ENCODE data around the gene ZDHHC7.

The ZDHHC7 gene

DNA sequence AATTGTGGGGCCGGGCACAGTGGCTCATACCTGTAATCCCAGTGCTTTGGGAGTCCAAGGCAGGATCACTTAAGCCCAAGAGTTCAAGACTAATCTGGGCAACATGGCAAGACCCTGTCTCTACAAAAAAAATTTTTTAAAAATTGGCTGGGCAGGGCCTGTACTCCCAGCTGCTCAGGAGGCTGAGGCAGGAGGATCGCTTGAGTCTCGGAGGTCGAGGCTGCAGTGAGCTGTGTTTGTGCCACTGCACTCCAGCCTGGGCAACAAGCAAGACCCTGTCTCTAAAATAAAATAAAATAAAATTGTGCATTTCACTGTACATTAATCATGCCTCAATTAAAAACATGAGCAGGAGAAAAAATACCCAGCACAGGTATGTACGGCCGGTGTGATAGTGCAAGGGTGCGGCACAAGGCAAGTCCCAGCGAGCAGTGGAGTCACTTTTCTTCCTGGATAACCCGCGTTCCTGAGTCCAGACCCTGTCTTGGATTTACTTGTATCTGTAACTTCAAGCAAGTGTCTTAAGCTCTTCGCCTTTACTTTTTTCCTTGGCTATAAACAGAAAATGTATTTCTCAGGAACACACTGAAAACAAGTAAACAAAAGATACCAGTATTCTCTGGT, 11.4 kb downstream of the ZDHHC7 start:
- no peak overlapping the region; the same call in 1 of the 2 replicates for H3K27ac ChIP-seq

DNA sequence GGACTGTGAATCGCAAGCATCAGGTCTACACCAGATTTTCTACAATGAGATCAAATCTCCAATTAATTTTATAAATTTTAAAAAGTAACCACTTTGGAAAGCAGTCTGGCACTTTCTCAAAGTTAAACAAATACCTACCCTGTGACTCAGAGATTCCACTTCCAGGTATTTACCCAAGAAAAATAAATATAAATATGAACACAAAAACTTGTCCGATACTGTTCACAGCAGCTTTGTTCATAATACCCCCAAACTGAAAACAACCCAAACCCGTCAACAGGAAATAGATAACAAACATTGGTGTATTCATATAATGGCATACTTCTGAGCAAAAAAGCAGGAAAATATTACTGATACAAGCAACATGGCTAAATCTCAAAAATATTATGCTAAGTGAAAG, 12.1 kb downstream of the ZDHHC7 start:
- TF ChIP-seq CTCF (conservative IDR thresholded peaks at IDR 0.05) = no peak
- H3K27ac ChIP-seq = no peak overlapping the region

More for the DNA sequence above, 11.4 kb downstream of the ZDHHC7 start:
- TF ChIP-seq CTCF (conservative IDR thresholded peaks at IDR 0.05) = no peak

GRCh38 chr16:84996365-84996764, 15.0 kb downstream of the ZDHHC7 start:
- H3K27ac ChIP-seq = no peak overlapping the region
- TF ChIP-seq CTCF (conservative IDR thresholded peaks at IDR 0.05) = no peak

DNA sequence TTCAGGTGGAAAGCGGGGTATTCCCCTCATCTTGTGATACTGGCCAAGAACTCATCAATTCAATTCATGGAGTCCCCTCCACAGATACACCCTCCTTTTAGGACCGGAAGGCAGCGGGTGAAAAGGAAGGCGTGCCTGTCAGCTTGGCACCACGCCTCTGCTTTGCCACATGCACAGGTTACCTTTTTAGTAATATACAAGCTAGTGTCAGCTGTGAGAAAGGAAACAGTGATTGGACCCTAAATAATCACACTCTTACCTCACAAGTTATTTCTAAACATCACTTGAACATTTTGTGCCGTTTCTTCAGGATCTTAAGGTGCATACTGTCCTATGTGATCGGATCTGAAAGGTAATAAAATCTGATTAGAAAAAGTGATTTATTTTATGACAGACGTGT, 15.7 kb downstream of the ZDHHC7 start:
- no peak for TF ChIP-seq CTCF (conservative IDR thresholded peaks at IDR 0.05)
- H3K27ac ChIP-seq = no peak overlapping the region

- TF ChIP-seq CTCF (conservative IDR thresholded peaks at IDR 0.05) = no peak
- H3K27ac ChIP-seq = no peak overlapping the region
These were observed 17.4 kb downstream of the ZDHHC7 start for GRCh38 chr16:84993926-84994325.

DNA sequence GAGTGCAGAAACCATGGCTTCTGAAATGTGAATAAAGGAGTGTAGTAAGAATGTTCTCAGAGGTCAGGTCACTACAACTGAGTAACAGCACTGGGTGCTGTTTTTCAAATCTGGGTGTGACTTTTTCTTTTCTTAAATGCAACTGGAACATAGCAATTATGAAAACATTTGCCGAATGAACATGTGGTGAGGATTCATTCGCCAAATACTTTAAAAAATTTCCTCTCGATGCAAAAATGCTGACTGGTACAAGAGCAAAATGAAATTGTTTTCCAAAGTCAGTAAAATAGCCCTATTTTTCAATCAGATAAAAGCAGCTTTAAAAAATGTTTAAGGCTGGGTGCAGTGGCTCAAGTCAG, 18.6 kb downstream of the ZDHHC7 start:
- TF ChIP-seq CTCF (conservative IDR thresholded peaks at IDR 0.05) = no peak
- H3K27ac ChIP-seq = no peak overlapping the region

GRCh38 chr16:84990782-84991181, 20.6 kb downstream of the ZDHHC7 start:
- no peak overlapping the region for H3K27ac ChIP-seq
- TF ChIP-seq CTCF (conservative IDR thresholded peaks at IDR 0.05) = no peak
